Thyroid gland (tissue), 4 donors: ENCODE measurements around the gene RPS6KC1. TPM values are rescaled to one million over a fixed set of nuclear protein-coding genes. Genes with fewer than 3 reads are reported as not detected.

ENCODE experiments used
- DNase-seq, 2 donors: peaks; one replicate each; pipeline ENCODE4 v3.0.0-alpha.2; 2019
- H3K27ac ChIP-seq, 3 donors: fragments of 200-600 bp; sonication (generic); 1 replicate in 2 of 3; 2 replicates in 1 of 3; pipeline ENCODE4 v1.5.1; 2016 to 2019; ENCODE audit warnings: mild to moderate bottlenecking in 1 of 3, moderate library complexity in 1 of 3
- H3K27me3 ChIP-seq: fragments of 200-600 bp; sonication (generic); one replicate; pipeline ENCODE4 v1.5.1; 2019
- H3K36me3 ChIP-seq, 2 donors: fragments of 200-600 bp; sonication (generic); one replicate each; pipeline ENCODE4 v1.5.1; 2016 to 2019
- H3K4me1 ChIP-seq, 2 donors: fragments of 200-600 bp; sonication (generic); one replicate each; pipeline ENCODE4 v1.5.1; 2017 to 2019
- H3K4me3 ChIP-seq, 3 donors: fragments of 200-600 bp; sonication (generic); replicated peaks in 1 of 3; 1 replicate in 2 of 3; 2 replicates in 1 of 3; pipeline ENCODE4 v1.5.1; 2016; ENCODE audit warnings: mild to moderate bottlenecking in 1 of 3
- H3K9me3 ChIP-seq: fragments of 200-600 bp; sonication (generic); one replicate; pipeline ENCODE4 v1.5.1; 2017
- POLR2A ChIP-seq, 2 donors: fragments of 450-650 bp; IDR thresholded peaks; one replicate each; pipeline ENCODE4 v1.6.1; 2017; ENCODE audit warnings: antibody characterized with exemption in 2 of 2, mild to moderate bottlenecking in 2 of 2, moderate library complexity in 1 of 2
- WGBS, 2 donors: methylation state at CpG; one replicate each; pipeline ENCODE4 v1.1.5; 2017; 5-methylcytosine and 5-hydroxymethylcytosine counted together
- intact Hi-C: fragments of 100-400 bp; cut with DNase I; formaldehyde crosslinking; loops from one replicate; pipeline ENCODE4 v1.15.1; 2023
- total RNA-seq, 4 donors: library from RNA; depleted of rRNA; stranded (reverse); fragments of >200 nt; gene quantifications; one replicate each; pipeline ENCODE4 v1.2.3, GENCODE V29; 2016
- TF ChIP-seq, protein P1 (sequence below), 6 experiments: fragments of 200-600 bp in 3 of 6; fragments of 450-650 bp in 3 of 6; sonication (generic) in 3 of 6; IDR thresholded peaks; one replicate each; pipeline ENCODE4 v1.5.1; 2016 to 2019; ENCODE audit warnings: antibody characterized with exemption in 6 of 6, mild to moderate bottlenecking in 2 of 6, inconsistent platforms in 1 of 6, moderate library complexity in 1 of 6

Gene RPS6KC1
- total RNA-seq, 4 donors from 2014 or later, result 20.3 to 29.9 (median 22.1) TPM

DNA sequence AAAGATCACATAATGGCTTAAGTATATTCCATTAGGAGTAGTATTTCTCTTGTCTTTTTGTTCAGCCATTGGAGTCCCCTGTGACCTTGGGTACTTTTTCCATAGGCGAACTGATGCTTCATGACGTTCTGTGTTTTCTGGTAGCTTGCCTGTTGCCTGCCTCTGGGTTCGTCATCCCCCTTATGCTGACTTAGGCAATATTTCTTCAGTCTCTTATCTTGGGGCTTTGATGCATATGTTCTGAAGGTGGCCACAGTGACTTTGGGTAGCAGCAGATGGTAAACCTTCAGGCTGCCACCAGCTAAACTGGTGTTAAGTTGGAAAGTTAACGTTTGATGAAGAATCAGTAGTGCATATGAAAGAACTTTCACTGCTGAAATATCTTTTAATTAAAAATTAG is 170.2 kb downstream of the RPS6KC1 start:
- H3K27me3 ChIP-seq, result no peaks in the 10 kb centered on the region
- WGBS, 2 donors, result 84 to 87% methylated on average over 4 of the region's 4 CpGs

DNA sequence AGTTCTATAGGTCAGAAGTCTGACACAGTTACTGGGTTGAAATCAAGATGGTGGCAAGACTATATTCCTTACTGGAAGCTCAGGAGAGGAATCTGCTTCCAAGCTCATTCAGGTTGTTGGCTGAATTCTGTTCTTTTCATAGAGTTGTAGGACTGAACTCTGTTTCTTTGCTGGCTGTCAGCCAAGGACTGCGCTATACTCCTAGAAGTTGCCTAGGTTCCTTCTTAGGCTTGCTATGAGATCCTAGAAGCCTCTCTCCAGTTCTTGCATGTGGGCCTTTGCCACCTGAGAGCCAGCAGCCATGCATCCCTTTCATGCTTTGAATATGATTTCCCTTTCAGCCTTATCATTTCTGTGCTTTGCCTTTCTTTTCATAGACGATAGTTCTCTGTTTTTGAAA is 176.4 kb downstream of the RPS6KC1 start:
- H3K9me3 ChIP-seq, result no peaks in the 10 kb centered on the region
- no peaks in the 10 kb centered on the region for H3K36me3 ChIP-seq
- no peak overlapping the region for H3K4me3 ChIP-seq
- peak in 1 of 2 donors; percentile 1 for DNase-seq
- H3K27me3 ChIP-seq, result no peaks in the 10 kb centered on the region
- WGBS, 2 donors, result 90 to 96% methylated on average over 2 of the region's 2 CpGs
- H3K27ac ChIP-seq, result no peak overlapping the region
- TF ChIP-seq, protein P1, sequence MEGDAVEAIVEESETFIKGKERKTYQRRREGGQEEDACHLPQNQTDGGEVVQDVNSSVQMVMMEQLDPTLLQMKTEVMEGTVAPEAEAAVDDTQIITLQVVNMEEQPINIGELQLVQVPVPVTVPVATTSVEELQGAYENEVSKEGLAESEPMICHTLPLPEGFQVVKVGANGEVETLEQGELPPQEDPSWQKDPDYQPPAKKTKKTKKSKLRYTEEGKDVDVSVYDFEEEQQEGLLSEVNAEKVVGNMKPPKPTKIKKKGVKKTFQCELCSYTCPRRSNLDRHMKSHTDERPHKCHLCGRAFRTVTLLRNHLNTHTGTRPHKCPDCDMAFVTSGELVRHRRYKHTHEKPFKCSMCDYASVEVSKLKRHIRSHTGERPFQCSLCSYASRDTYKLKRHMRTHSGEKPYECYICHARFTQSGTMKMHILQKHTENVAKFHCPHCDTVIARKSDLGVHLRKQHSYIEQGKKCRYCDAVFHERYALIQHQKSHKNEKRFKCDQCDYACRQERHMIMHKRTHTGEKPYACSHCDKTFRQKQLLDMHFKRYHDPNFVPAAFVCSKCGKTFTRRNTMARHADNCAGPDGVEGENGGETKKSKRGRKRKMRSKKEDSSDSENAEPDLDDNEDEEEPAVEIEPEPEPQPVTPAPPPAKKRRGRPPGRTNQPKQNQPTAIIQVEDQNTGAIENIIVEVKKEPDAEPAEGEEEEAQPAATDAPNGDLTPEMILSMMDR (IDR thresholded peaks at IDR 0.05), result no peak
- TF ChIP-seq POLR2A (IDR thresholded peaks at IDR 0.05), result no peak
- intact Hi-C loops, result no loop called here
- no peaks in the 10 kb centered on the region for H3K4me1 ChIP-seq

More for the DNA sequence above, 170.2 kb downstream of the RPS6KC1 start:
- no peak overlapping the region for H3K27ac ChIP-seq
- intact Hi-C loops, result no loop called here
- TF ChIP-seq, protein P1 (IDR thresholded peaks at IDR 0.05), result no peak
- TF ChIP-seq POLR2A (IDR thresholded peaks at IDR 0.05), result no peak
- H3K36me3 ChIP-seq, result no peaks in the 10 kb centered on the region
- no peak for DNase-seq
- H3K9me3 ChIP-seq, result no peaks in the 10 kb centered on the region
- no peaks in the 10 kb centered on the region for H3K4me1 ChIP-seq
- no peak overlapping the region for H3K4me3 ChIP-seq

DNA sequence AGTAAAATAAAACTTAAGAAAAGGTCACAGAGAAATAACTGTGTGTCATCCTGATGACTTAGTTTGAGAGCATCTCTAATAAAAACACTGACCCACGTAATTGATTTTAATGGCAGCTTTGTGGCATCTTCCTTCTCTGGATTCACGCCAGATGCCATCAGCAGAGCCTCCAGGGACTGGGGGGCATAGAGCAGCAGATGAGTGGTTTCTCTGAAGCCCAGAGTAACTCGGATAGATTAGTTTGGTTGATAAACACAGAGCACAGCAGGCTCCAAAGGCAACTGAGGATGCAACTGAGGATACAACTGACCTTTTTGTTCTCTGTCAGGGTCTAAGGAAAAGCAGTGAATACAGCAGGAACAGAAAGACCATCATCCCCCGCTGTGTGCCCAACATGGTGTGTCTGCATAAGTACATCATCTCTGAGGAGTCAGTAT is 180.8 kb downstream of the RPS6KC1 start:
- intact Hi-C loops, result no loop called here
- no peaks in the 10 kb centered on the region for H3K9me3 ChIP-seq
- no peaks in the 10 kb centered on the region for H3K27me3 ChIP-seq
- no peak overlapping the region for H3K27ac ChIP-seq
- DNase-seq, result no peak
- no peaks in the 10 kb centered on the region for H3K4me1 ChIP-seq
- H3K36me3 ChIP-seq, result no peaks in the 10 kb centered on the region
- 70 to 73% methylated on average over 4 of the region's 4 CpGs for WGBS, 2 donors
- no peak overlapping the region for H3K4me3 ChIP-seq
- no peak for TF ChIP-seq POLR2A (IDR thresholded peaks at IDR 0.05)
- TF ChIP-seq, protein P1 (IDR thresholded peaks at IDR 0.05), result no peak

DNA sequence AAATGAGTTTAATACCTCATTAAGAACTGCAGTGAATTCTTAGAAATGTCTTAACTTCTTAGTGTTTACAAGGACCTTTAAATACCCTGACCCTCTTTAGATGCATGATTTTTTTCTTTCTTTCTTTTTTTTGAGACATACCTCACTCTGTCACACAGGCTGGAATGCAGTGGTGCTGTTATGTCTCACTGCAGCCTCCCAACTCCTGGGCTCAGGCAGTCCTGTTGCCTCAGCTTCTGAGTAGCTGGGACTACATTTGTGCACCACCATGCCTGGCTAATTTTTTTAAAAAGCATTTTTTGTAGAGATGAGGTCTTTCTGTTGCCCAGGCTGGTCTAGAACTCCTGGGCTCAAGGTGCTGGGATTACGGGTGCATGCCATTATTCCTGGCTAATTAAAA is 191.8 kb downstream of the RPS6KC1 start:
- H3K36me3 ChIP-seq, result no peaks in the 10 kb centered on the region
- H3K9me3 ChIP-seq, result no peaks in the 10 kb centered on the region
- no peak for TF ChIP-seq POLR2A (IDR thresholded peaks at IDR 0.05)
- TF ChIP-seq, protein P1 (IDR thresholded peaks at IDR 0.05), result no peak
- intact Hi-C loops, result no loop called here
- H3K27me3 ChIP-seq, result no peaks in the 10 kb centered on the region
- 92 to 100% methylated on average over 1 of the region's 1 CpG for WGBS, 2 donors
- no peak for DNase-seq
- H3K4me1 ChIP-seq, result no peaks in the 10 kb centered on the region
- no peak overlapping the region for H3K27ac ChIP-seq
- no peak overlapping the region for H3K4me3 ChIP-seq

DNA sequence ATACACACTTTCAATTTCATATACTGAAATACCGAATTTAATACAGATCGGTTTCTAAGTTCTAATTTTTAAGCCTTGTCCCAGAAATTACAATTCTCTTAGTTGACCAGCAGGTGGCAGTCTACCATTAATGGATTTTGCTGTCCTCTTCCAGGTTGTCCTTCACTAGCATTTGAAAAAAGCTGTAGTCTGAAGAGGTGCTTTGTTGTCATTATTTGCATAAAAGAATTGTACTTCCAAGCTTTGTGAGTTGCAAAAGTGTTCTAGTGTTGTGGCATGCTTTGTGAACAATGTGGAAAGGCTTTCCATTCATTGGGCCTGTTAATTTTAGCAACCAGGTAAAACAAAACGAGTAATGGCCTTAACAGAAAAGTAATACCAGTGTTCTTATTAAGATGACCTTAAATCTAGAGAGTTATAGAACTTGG is 193.6 kb downstream of the RPS6KC1 start:
- intact Hi-C loops, result no loop called here
- Histone ChIP-seq H3K27me3 (no peaks in the 10 kb centered on the region), H3K9me3 (no peaks in the 10 kb centered on the region), H3K36me3 (no peaks in the 10 kb centered on the region), H3K27ac (no peak overlapping the region), H3K4me1 (no peaks in the 10 kb centered on the region), H3K4me3 (no peak overlapping the region)
- TF ChIP-seq, protein P1 (IDR thresholded peaks at IDR 0.05), result peak; percentile 39 to 83 (median 69)
- TF ChIP-seq POLR2A (IDR thresholded peaks at IDR 0.05), result no peak
- 47 to 51% methylated on average over 3 of the region's 3 CpGs for WGBS, 2 donors
- peak in 1 of 2 donors; percentile 5 for DNase-seq
